HCT116 (cell line): ENCODE measurements around the gene ANKZF1. TPM values are rescaled to one million over a fixed set of nuclear protein-coding genes. Genes with fewer than 3 reads are reported as not detected.

ENCODE experiments used
- ATAC-seq: fragments of 200-7000 bp; cut with Tn5 transposase; 2 replicates; pipeline ENCODE4 v1.9.1; 2020; ENCODE audit warnings: mild to moderate bottlenecking, moderate library complexity
- BruUV-seq: library from RNA; stranded (reverse); fragments of 400-500 nt; replicated peaks from 2 replicates; lab custom pipeline; 2021; lab: Mats Ljungman, UMichigan
- CTCF ChIA-PET: fragments of 300-600 bp; sonication (Branson Sonifier 250); formaldehyde crosslinking; loops from one replicate; lab custom pipeline; 2021; ENCODE audit warnings: antibody characterized with exemption; lab: Charles Lee
- POLR2A ChIA-PET: fragments of 300-600, 350-600 bp; sonication (Branson Sonifier 250); formaldehyde crosslinking; loops from one replicate; lab custom pipeline; 2021; ENCODE audit warnings: antibody characterized with exemption; lab: Charles Lee
- RAD21 ChIA-PET, 2 experiments: fragments of 300-600 bp; sonication (Branson Sonifier 250); formaldehyde crosslinking; loops; one replicate each; lab custom pipeline; 2023; ENCODE audit warnings: low total read pairs in 2 of 2; ENCODE audit not compliant: uncharacterized antibody in 2 of 2, unreplicated experiment in 2 of 2, low non-redundant PET in 1 of 2; lab: Charles Lee
- DNase-seq: peaks from one replicate; pipeline ENCODE4 v3.0.0-alpha.2; 2010; ENCODE audit warnings: low read depth, low spot score
- H2AFZ ChIP-seq: fragments of 200-600 bp; shearing (Covaris generic), sonication (generic); 2 replicates; pipeline ENCODE4 v1.6.1; 2017; ENCODE audit warnings: low read depth, mixed run types, mixed read lengths, antibody characterized with exemption, low read length; ENCODE audit not compliant: poor library complexity, severe bottlenecking
- H3K27ac ChIP-seq: 2 replicates; pipeline ENCODE4 v1.5.1; 2012; ENCODE audit warnings: low read depth, low read length
- H3K27me3 ChIP-seq: fragments of 200-600 bp; sonication (generic); 2 replicates; pipeline ENCODE4 v1.6.1; 2016; ENCODE audit warnings: mixed run types, low read length, mixed read lengths; ENCODE audit not compliant: insufficient read depth
- H3K36me3 ChIP-seq, 2 experiments: fragments of 200-500 bp in 1 of 2; fragments of 200-600 bp in 1 of 2; sonication (Bioruptor generic) in 1 of 2; sonication (generic) in 1 of 2; 2 replicates each; pipeline versions ENCODE4 v1.5.1 to v1.6.1; 2014 to 2016; ENCODE audit warnings: low read length in 2 of 2, inconsistent platforms in 1 of 2, mixed read lengths in 1 of 2, mixed run types in 1 of 2; ENCODE audit not compliant: insufficient read depth in 2 of 2, control insufficient read depth in 1 of 2
- H3K4me1 ChIP-seq, 2 experiments: fragments of 200-600 bp in 1 of 2; sonication (generic) in 1 of 2; 2 replicates each; pipeline versions ENCODE4 v1.5.1 to v1.6.1; 2012 to 2017; ENCODE audit warnings: low read length in 2 of 2, inconsistent platforms in 1 of 2, mild to moderate bottlenecking in 1 of 2, mixed read lengths in 1 of 2, mixed run types in 1 of 2, moderate library complexity in 1 of 2; ENCODE audit not compliant: insufficient read depth in 2 of 2, control insufficient read depth in 1 of 2
- H3K4me2 ChIP-seq: fragments of 200-600 bp; sonication (generic); 2 replicates; pipeline ENCODE4 v1.6.1; 2017; ENCODE audit warnings: mixed run types, low read length, mixed read lengths
- H3K4me3 ChIP-seq, 2 experiments: fragments of 200-600 bp in 1 of 2; sonication (generic) in 1 of 2; replicated peaks in 1 of 2; 2 replicates each; pipeline ENCODE4 v1.5.1; 2011 to 2016; ENCODE audit warnings: low read length in 2 of 2, control low read depth in 1 of 2, low read depth in 1 of 2, mild to moderate bottlenecking in 1 of 2, mixed read lengths in 1 of 2, mixed run types in 1 of 2
- H3K79me2 ChIP-seq: fragments of 200-600 bp; sonication (generic); 2 replicates; pipeline ENCODE4 v1.6.1; 2017; ENCODE audit warnings: mild to moderate bottlenecking, mixed run types, low read length, moderate library complexity, mixed read lengths; ENCODE audit not compliant: insufficient read depth
- H3K9ac ChIP-seq: fragments of 200-600 bp; sonication (generic); 2 replicates; pipeline ENCODE4 v1.6.1; 2016; ENCODE audit warnings: low read length, mixed read lengths
- H3K9me2 ChIP-seq: fragments of 200-600 bp; sonication (generic), shearing (Covaris generic); 2 replicates; pipeline ENCODE4 v1.6.1; 2017; ENCODE audit warnings: mixed run types, mild to moderate bottlenecking, moderate library complexity; ENCODE audit not compliant: insufficient read depth
- H3K9me3 ChIP-seq, 2 experiments: fragments of 200-500 bp in 1 of 2; fragments of 200-600 bp in 1 of 2; sonication (Bioruptor generic) in 1 of 2; sonication (generic) in 1 of 2; 2 replicates each; pipeline ENCODE4 v1.6.1; 2014 to 2017; ENCODE audit warnings: low read length in 2 of 2, mixed read lengths in 2 of 2, inconsistent platforms in 1 of 2, low read depth in 1 of 2, mild to moderate bottlenecking in 1 of 2, mixed run types in 1 of 2, moderate library complexity in 1 of 2; ENCODE audit not compliant: control insufficient read depth in 1 of 2, insufficient read depth in 1 of 2
- H4K20me1 ChIP-seq: fragments of 200-600 bp; sonication (generic), shearing (Covaris generic); 2 replicates; pipeline ENCODE4 v1.6.1; 2017; ENCODE audit warnings: mixed run types, mild to moderate bottlenecking, moderate library complexity; ENCODE audit not compliant: insufficient read depth
- CEBPB ChIP-seq: IDR thresholded peaks from 2 replicates; pipeline ENCODE4 v1.6.1; 2012; ENCODE audit warnings: low read depth
- ELF1 ChIP-seq: IDR thresholded peaks from 2 replicates; pipeline ENCODE4 v1.6.1; 2012; ENCODE audit warnings: low read depth, borderline replicate concordance
- EZH2 ChIP-seq: fragments of 200-600 bp; sonication (generic); IDR thresholded peaks from 2 replicates; pipeline ENCODE4 v1.6.1; 2017; ENCODE audit warnings: antibody characterized with exemption, mixed run types
- RAD21 ChIP-seq: IDR thresholded peaks from 2 replicates; pipeline ENCODE4 v1.6.1; 2012; ENCODE audit warnings: low read depth, mild to moderate bottlenecking
- SIN3A ChIP-seq: IDR thresholded peaks from 2 replicates; pipeline ENCODE4 v1.6.1; 2012; ENCODE audit warnings: low read depth
- SRF ChIP-seq: IDR thresholded peaks from 2 replicates; pipeline ENCODE4 v1.6.1; 2012; ENCODE audit warnings: low read depth
- YY1 ChIP-seq: IDR thresholded peaks from 2 replicates; pipeline ENCODE4 v1.6.1; 2011; ENCODE audit warnings: low read length, low read depth, moderate library complexity, mild to moderate bottlenecking; ENCODE audit not compliant: insufficient replicate concordance; ENCODE audit errors: extremely low read depth
- intact Hi-C: fragments of 100-400 bp; cut with micrococcal nuclease; formaldehyde crosslinking; loops from 2 replicates; pipeline ENCODE4 v1.10.0; 2022
- total RNA-seq: library from RNA; stranded (reverse); gene quantifications from one replicate; pipeline ENCODE4 v1.2.1, GENCODE V29; 2021; ENCODE audit not compliant: unreplicated experiment
- TF ChIP-seq, protein P1 (sequence below): IDR thresholded peaks from 2 replicates; pipeline ENCODE4 v1.6.1; 2011; ENCODE audit warnings: mild to moderate bottlenecking, low read length, moderate library complexity; ENCODE audit not compliant: insufficient replicate concordance; ENCODE audit errors: extremely low read depth

ANKZF1 gene
- total RNA-seq, 1 experiment from 2014 or later = 64.7 TPM

DNA sequence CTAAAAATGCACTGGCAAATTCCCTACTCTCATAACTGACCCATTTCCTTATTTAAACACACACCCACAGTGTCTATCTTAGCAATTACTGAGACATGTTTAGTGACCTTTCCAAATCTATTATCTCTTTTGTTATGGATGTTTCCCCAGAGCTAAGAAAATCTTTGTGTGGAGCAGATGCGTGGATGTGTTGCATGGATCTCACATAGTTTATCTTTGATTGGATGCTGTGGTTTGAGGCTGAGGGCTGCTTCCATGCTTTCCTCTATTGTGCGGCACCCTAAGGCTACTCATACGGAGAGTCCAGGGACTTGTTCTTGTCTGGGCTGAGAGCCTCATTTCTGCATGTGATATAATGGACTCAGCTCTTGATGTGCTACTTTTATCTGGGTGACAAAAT lies 4.7 kb downstream of the ANKZF1 start (continued):
- no peak for TF ChIP-seq SIN3A
- TF ChIP-seq EZH2 = no peak
- TF ChIP-seq ELF1 = no peak
- TF ChIP-seq, protein P1, sequence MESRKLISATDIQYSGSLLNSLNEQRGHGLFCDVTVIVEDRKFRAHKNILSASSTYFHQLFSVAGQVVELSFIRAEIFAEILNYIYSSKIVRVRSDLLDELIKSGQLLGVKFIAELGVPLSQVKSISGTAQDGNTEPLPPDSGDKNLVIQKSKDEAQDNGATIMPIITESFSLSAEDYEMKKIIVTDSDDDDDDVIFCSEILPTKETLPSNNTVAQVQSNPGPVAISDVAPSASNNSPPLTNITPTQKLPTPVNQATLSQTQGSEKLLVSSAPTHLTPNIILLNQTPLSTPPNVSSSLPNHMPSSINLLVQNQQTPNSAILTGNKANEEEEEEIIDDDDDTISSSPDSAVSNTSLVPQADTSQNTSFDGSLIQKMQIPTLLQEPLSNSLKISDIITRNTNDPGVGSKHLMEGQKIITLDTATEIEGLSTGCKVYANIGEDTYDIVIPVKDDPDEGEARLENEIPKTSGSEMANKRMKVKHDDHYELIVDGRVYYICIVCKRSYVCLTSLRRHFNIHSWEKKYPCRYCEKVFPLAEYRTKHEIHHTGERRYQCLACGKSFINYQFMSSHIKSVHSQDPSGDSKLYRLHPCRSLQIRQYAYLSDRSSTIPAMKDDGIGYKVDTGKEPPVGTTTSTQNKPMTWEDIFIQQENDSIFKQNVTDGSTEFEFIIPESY = no peak
- TF ChIP-seq RAD21 = no peak
- no peak for TF ChIP-seq YY1

DNA sequence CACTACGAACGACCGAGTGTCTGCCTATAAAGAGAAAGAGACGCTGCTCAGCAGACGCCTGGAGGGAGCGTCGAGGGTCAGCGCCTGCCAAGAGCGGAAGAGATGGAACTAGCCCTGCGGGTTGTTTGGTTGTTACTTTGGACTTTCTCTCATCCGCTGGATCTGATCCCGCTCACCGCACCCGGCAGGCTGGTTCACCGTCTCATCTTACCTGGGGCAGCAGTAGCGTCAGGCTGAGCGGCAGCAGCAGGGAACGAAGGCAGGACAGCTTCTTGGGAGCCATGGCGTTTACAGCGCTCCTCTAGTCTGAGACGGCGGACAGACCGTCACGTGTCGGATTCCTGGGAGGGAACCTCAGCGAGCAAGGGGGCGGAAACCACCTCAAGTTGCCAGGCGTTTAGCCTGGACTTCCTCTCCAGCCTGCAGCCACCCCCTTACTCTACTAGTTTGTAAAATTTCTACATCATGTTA lies 13.7 kb downstream of the ANKZF1 start:
- ATAC-seq (no peak), DNase-seq (no peak)
- Histone ChIP-seq H2AFZ (no peak overlapping the region), H4K20me1 (no peaks in the 10 kb centered on the region), H3K9ac (no peak overlapping the region), H3K36me3 (peaks cover 0 to 5% of the 10 kb centered on the region in 2 experiments; a peak in 3 of 4 replicates), H3K9me3 (no peaks in the 10 kb centered on the region), H3K4me1 (peaks cover 8 to 19% of the 10 kb centered on the region in 2 experiments), H3K27ac (no peak overlapping the region), H3K9me2 (no peaks in the 10 kb centered on the region), H3K27me3 (no peaks in the 10 kb centered on the region), H3K79me2 (peaks cover 14% of the 10 kb centered on the region; the same call in 1 of the 2 replicates), H3K4me3 (no peak overlapping the region), H3K4me2 (no peak overlapping the region)
- ChIA-PET CTCF (no interaction called here), POLR2A (no interaction called here), RAD21 (no interaction called here)
- TF ChIP-seq SRF (no peak), CEBPB (no peak)
- BruUV-seq = no TSS peak
- intact Hi-C loops = no loop called here
